Measurements from ENCODE around the gene HSPBAP1. TPM values are rescaled to one million over a fixed set of nuclear protein-coding genes. Genes with fewer than 3 reads are reported as not detected.

The HSPBAP1 gene
- total and polyA plus RNA-seq, 9 of the 15 experiments (the other 6 are each of a cell fraction or from before 2014, with no cell fraction given), result 2.1 to 4.5 (median 3.4) TPM

- Histone ChIP-seq H4K20me1 (replicated peaks; ENCODE audit: control insufficient read depth, insufficient read depth, low read length) (no peaks in the 10 kb centered on the region), H3K4me2 (ENCODE audit: insufficient read depth, low read length) (no peak overlapping the region), H3K9me1 (ENCODE audit: control insufficient read depth, insufficient read depth, low read length) (no peaks in the 10 kb centered on the region), H3K27ac (ENCODE audit: extremely low read depth, low read depth, low read length) (no peak overlapping the region), H3K27me3 (ENCODE audit: control insufficient read depth in 2 of 2, insufficient read depth in 2 of 2, low read length in 2 of 2) (no peaks in the 10 kb centered on the region), H3K9me3 (replicated peaks; ENCODE audit: control insufficient read depth, insufficient read depth, low read depth, low read length) (no peaks in the 10 kb centered on the region), H2AFZ (ENCODE audit: low read depth, low read length) (no peak overlapping the region), H3K9ac (ENCODE audit: insufficient read depth in 1 of 2, low read depth in 2 of 2, low read length in 2 of 2) (no peak overlapping the region), H3K79me2 (ENCODE audit: control insufficient read depth, insufficient read depth, low read length) (no peaks in the 10 kb centered on the region), H3K36me3 (ENCODE audit: control insufficient read depth, insufficient read depth, low read length) (no peaks in the 10 kb centered on the region), H3K4me3 (no peak overlapping the region), H3K4me1 (replicated peaks in 1 of 2; ENCODE audit: control insufficient read depth in 2 of 2, insufficient read depth in 2 of 2, low read length in 2 of 2) (peaks cover 0 to 6% of the 10 kb centered on the region in 2 experiments; a peak in 4 of 5 replicates)
- ATAC-seq (no peak), FAIRE-seq (no peak), DNase-seq (ENCODE audit: extremely low read depth in 1 of 4, low spot score in 3 of 4) (no peak)
- in situ Hi-C loops (cut with MboI) (no loop called here), intact Hi-C loops (cut with micrococcal nuclease) (no loop called here)
- POLR2A ChIA-PET, result no interaction called here
- TF ChIP-seq ZBTB1 (CRISPR knock-in tag; IDR thresholded peaks at IDR 0.05; ENCODE audit: borderline replicate concordance, low read depth) (no peak), CHD7 (IDR thresholded peaks at IDR 0.05; ENCODE audit: low read depth, low read length) (no peak), MLX (CRISPR knock-in tag; conservative IDR thresholded peaks at IDR 0.05) (no peak), ESRRA (IDR thresholded peaks at IDR 0.05; ENCODE audit: borderline replicate concordance, low read depth) (no peak), ZNF695 (CRISPR knock-in tag; IDR thresholded peaks at IDR 0.05) (no peak), TGIF2 (CRISPR knock-in tag; IDR thresholded peaks at IDR 0.05) (no peak), BRF2 (IDR thresholded peaks at IDR 0.05; ENCODE audit: borderline replicate concordance, insufficient read depth, insufficient read length) (no peak), HDAC8 (tag; IDR thresholded peaks at IDR 0.05) (no peak), GATAD2A (IDR thresholded peaks at IDR 0.05) (no peak), KHSRP (IDR thresholded peaks at IDR 0.05) (no peak)
- CTCF ChIA-PET (ENCODE audit: low intra/inter-chr PET ratio), result interaction anchor here (0.6 kb wide), 1 partner anchor 86 kb away, joined by 3 read pairs; no protein-coding TSS in a partner anchor
- 7% methylated on average over 1 of the region's 1 CpG for WGBS (ENCODE audit: insufficient coverage, low coverage, missing lambda C conversion rate)
- no TSS peak for BruUV-seq (replicated peaks)
Measured at GRCh38 chr3:122800031-122800430, 6.4 kb upstream of the HSPBAP1 start.
